Heart left ventricle (tissue), 16 donors: ENCODE results near the gene HSH2D. TPM values are rescaled to one million over a fixed set of nuclear protein-coding genes. Genes with fewer than 3 reads are reported as not detected.

Experiments used
- ATAC-seq, 4 donors: fragments of 200-7000 bp; cut with Tn5 transposase; one replicate each; pipeline ENCODE4 v1.9.1; 2020 to 2022; ENCODE audit warnings: moderate library complexity in 4 of 4, mild to moderate bottlenecking in 3 of 4, moderate number of reproducible peaks in 1 of 4
- DNase-seq, 5 donors: peaks; one replicate each; pipeline ENCODE4 v3.0.0-alpha.2; 2020
- H3K27ac ChIP-seq, 12 donors: fragments of 200-600 bp; sonication (generic) in 4 of 12; one replicate each; pipeline versions ENCODE4 v1.5.0 to v1.8.0; 2016 to 2022; ENCODE audit warnings: mild to moderate bottlenecking in 2 of 12
- H3K27me3 ChIP-seq, 9 donors: fragments of 200-600 bp; sonication (generic) in 2 of 9; one replicate each; pipeline versions ENCODE4 v1.5.1 to v1.8.0; 2016 to 2022; ENCODE audit warnings: mild to moderate bottlenecking in 3 of 9
- H3K36me3 ChIP-seq, 9 donors: fragments of 200-600 bp; sonication (generic) in 2 of 9; one replicate each; pipeline versions ENCODE4 v1.5.0 to v1.8.0; 2018 to 2022; ENCODE audit warnings: mild to moderate bottlenecking in 2 of 9
- H3K4me1 ChIP-seq, 12 donors: fragments of 200-600 bp; sonication (generic) in 4 of 12; one replicate each; pipeline versions ENCODE4 v1.5.0 to v1.8.0; 2016 to 2022; ENCODE audit warnings: mild to moderate bottlenecking in 3 of 12
- H3K4me3 ChIP-seq, 12 donors: fragments of 200-600 bp; sonication (generic) in 4 of 12; one replicate each; pipeline versions ENCODE4 v1.5.0 to v1.8.0; 2017 to 2022; ENCODE audit warnings: mild to moderate bottlenecking in 9 of 12, moderate library complexity in 4 of 12
- H3K9me3 ChIP-seq, 12 donors: fragments of 200-600 bp; sonication (generic) in 4 of 12; one replicate each; pipeline versions ENCODE4 v1.5.0 to v1.8.0; 2016 to 2022; ENCODE audit warnings: mild to moderate bottlenecking in 1 of 12
- CTCF ChIP-seq, 12 donors: fragments of 200-600 bp; sonication (generic) in 4 of 12; IDR thresholded peaks; one replicate each; pipeline versions ENCODE4 v1.5.0 to v1.8.0; 2018 to 2022; ENCODE audit warnings: antibody characterized with exemption in 12 of 12, mild to moderate bottlenecking in 5 of 12
- POLR2A ChIP-seq, 2 donors: fragments of 450-650 bp; IDR thresholded peaks; one replicate each; pipeline ENCODE4 v1.6.1; 2017; ENCODE audit warnings: antibody characterized with exemption in 2 of 2, mild to moderate bottlenecking in 2 of 2, moderate library complexity in 2 of 2
- WGBS, 4 donors: extraction: QIAGEN DNeasy Blood & Tissue Kit in 2 of 4; methylation state at CpG; one replicate each; pipeline versions ENCODE4 v1.1.5 to v1.1.7; 2013 to 2018; 5-methylcytosine and 5-hydroxymethylcytosine counted together
- intact Hi-C, 10 donors: fragments of 100-400 bp; cut with DNase I; formaldehyde crosslinking; loops; one replicate each; pipeline versions ENCODE4 v1.11.1 to v1.14.2; 2022
- polyA plus RNA-seq, 2 donors: library from polyadenylated mRNA; stranded (reverse); fragments of 200-250 nt; gene quantifications; one replicate each; pipeline ENCODE4 v1.2.3, GENCODE V29; 2013
- total RNA-seq, 9 donors: library from RNA; depleted of rRNA in 2 of 9; stranded (reverse); fragments of >200 nt in 2 of 9; fragmentation: NEBNext Ultra II Directional in 3 of 9; extraction: Animal tissue kit (Norgen Biotek cat#: 25700) in 3 of 9; gene quantifications; one replicate each; pipeline versions ENCODE4 v1.1.0 to v1.2.4, GENCODE V29; 2016 to 2023
- donor health status: ischemic (EF 13 %, LVEDD 7.1; RV severe dilation, severe dysfunction).
- donor health status: healthy with polysubstance abuse.
- donor health status: DM: no; HTN: yes; CAD: no.
- donor health status: DM: no; HTN: no; CAD: no.
- donor health status: ischemic (EF 25% LVEDD 6.9; RV normal size, moderate dysfunction).
- donor health status: ischemic (EF 25% LVEDD 5.7; RV mildly dilated, moderate dysfunction).
- donor health status: healthy.
- donor health status: DM: yes; HTN: yes; CAD: no.
- donor health status: ischemic (EF 35%, LVEDD 5.7; RV mildly dilated, moderate dysfunction).
- donor health status: nonischemic (EF 11% LVEDD 7.7; RV severe dilation, severe dysfunction).
- donor health status: DM: yes; HTN: yes; CAD: no.
- donor health status: PGD.
- donor health status: ischemic (EF 29% LVEDD 5.4; RV normal size, mild dysfunction).
- donor health status: nonischemic (EF 23%, LVEDD 6.1; RV moderate dilation, normal function).

HSH2D gene
- total and polyA plus RNA-seq, 11 donors, result 0.12 to 1.8 (median 0.30) TPM; not detected in 4

GRCh38 chr19:16205205-16206045 lies 61.9 kb downstream of the HSH2D start:
- Histone ChIP-seq H3K9me3 (no peaks in the 10 kb centered on the region), H3K36me3 (peaks cover 2 to 92% (median 66%) of the 10 kb centered on the region in 9 donors), H3K27ac (peak overlapping the region in 2 of 12 donors; percentile 23 to 37), H3K27me3 (no peaks in the 10 kb centered on the region), H3K4me3 (no peak overlapping the region), H3K4me1 (peaks cover 0 to 23% (median 10%) of the 10 kb centered on the region in 12 donors)
- intact Hi-C loops, result no loop called here
- TF ChIP-seq CTCF (IDR thresholded peaks at IDR 0.05) (no peak), POLR2A (IDR thresholded peaks at IDR 0.05) (no peak)
- DNase-seq (no peak), ATAC-seq (peak; percentile 18 to 38 (median 35))
- 41 to 54% (median 50%) methylated on average over 10 to 11 of the region's 11 CpGs for WGBS, 4 donors

- ATAC-seq (no peak), DNase-seq (no peak)
- H3K36me3 ChIP-seq, result peaks cover 2 to 92% (median 72%) of the 10 kb centered on the region in 9 donors
- H3K9me3 ChIP-seq, result peaks cover 0 to under 1% (median 0%) of the 10 kb centered on the region in 12 donors
- no peaks in the 10 kb centered on the region for H3K27me3 ChIP-seq
- 84 to 93% (median 87%) methylated on average over 10 to 14 of the region's 14 CpGs for WGBS, 4 donors
- TF ChIP-seq POLR2A (IDR thresholded peaks at IDR 0.05), result no peak
- TF ChIP-seq CTCF (IDR thresholded peaks at IDR 0.05), result no peak
- H3K4me1 ChIP-seq, result peaks cover 0 to 23% (median 10%) of the 10 kb centered on the region in 12 donors
- H3K27ac ChIP-seq, result peak overlapping the region in 2 of 12 donors; percentile 23 to 37
- intact Hi-C loops, result no loop called here
- no peak overlapping the region for H3K4me3 ChIP-seq
Measured at GRCh38 chr19:16206046-16206605, 62.6 kb downstream of the HSH2D start.

GRCh38 chr19:16206637-16207036 lies 63.2 kb downstream of the HSH2D start:
- no peak overlapping the region for H3K27ac ChIP-seq
- WGBS, 4 donors, result 92 to 97% (median 95%) methylated on average over 7 of the region's 7 CpGs
- H3K27me3 ChIP-seq, result no peaks in the 10 kb centered on the region
- intact Hi-C loops, result no loop called here
- H3K36me3 ChIP-seq, result peaks cover 2 to 97% (median 75%) of the 10 kb centered on the region in 9 donors
- no peak for ATAC-seq
- no peak for TF ChIP-seq POLR2A (IDR thresholded peaks at IDR 0.05)
- no peak for TF ChIP-seq CTCF (IDR thresholded peaks at IDR 0.05)
- H3K4me1 ChIP-seq, result peaks cover 0 to 23% (median 10%) of the 10 kb centered on the region in 12 donors
- no peak overlapping the region for H3K4me3 ChIP-seq
- H3K9me3 ChIP-seq, result peaks cover 0 to 6% (median 0%) of the 10 kb centered on the region in 12 donors
- DNase-seq, result no peak

- no peak overlapping the region for H3K4me3 ChIP-seq
- H3K36me3 ChIP-seq, result peaks cover 2 to 99% (median 76%) of the 10 kb centered on the region in 9 donors
- TF ChIP-seq POLR2A (IDR thresholded peaks at IDR 0.05) (no peak), CTCF (IDR thresholded peaks at IDR 0.05) (no peak)
- WGBS, 4 donors, result 89 to 95% (median 94%) methylated on average over 10 of the region's 10 CpGs
- intact Hi-C loops, result no loop called here
- H3K9me3 ChIP-seq, result peaks cover 0 to 6% (median 0%) of the 10 kb centered on the region in 12 donors
- H3K27ac ChIP-seq, result no peak overlapping the region
- DNase-seq (no peak), ATAC-seq (no peak)
- peaks cover 0 to 23% (median 10%) of the 10 kb centered on the region in 12 donors for H3K4me1 ChIP-seq
- no peaks in the 10 kb centered on the region for H3K27me3 ChIP-seq
Measured at GRCh38 chr19:16207063-16207462, 63.6 kb downstream of the HSH2D start.
